Epidermal melanocyte (primary cell): ENCODE results near the gene BRD7.

Experiments
- DNase-seq: peaks from one replicate; pipeline ENCODE4 v3.0.0; 2011; ENCODE audit warnings: low spot score; ENCODE audit not compliant: insufficient read length

Gene BRD7

GRCh38 chr16:50368410-50369132, at the start of gene BRD7:
Gene BRD7 (minus strand): TSS chr16:50368988. CDS start chr16:50368774, 214 bp downstream.
- peak; percentile 69 for DNase-seq

GRCh38 chr16:50416388-50416787, 47.6 kb upstream of the BRD7 start:
- no peak for DNase-seq

GRCh38 chr16:50414152-50414551, 45.4 kb upstream of the BRD7 start:
- DNase-seq: no peak

GRCh38 chr16:50411034-50411433, 42.2 kb upstream of the BRD7 start:
- DNase-seq: no peak

- DNase-seq: no peak
Observed at GRCh38 chr16:50408001-50408561, 39.3 kb upstream of the BRD7 start.

- DNase-seq: no peak
Observed at GRCh38 chr16:50407351-50407750, 38.6 kb upstream of the BRD7 start.

GRCh38 chr16:50403491-50403890, 34.7 kb upstream of the BRD7 start:
- DNase-seq: no peak

GRCh38 chr16:50402298-50402895, 33.6 kb upstream of the BRD7 start:
- DNase-seq: no peak

- no peak for DNase-seq
Observed at GRCh38 chr16:50401355-50401754, 32.6 kb upstream of the BRD7 start.

- DNase-seq: no peak
Observed at GRCh38 chr16:50400967-50401348, 32.2 kb upstream of the BRD7 start.

GRCh38 chr16:50400312-50400966, 31.7 kb upstream of the BRD7 start:
- no peak for DNase-seq

- DNase-seq: no peak
Observed at GRCh38 chr16:50399411-50399810, 30.6 kb upstream of the BRD7 start.

- DNase-seq: no peak
Observed at GRCh38 chr16:50398336-50398735, 29.5 kb upstream of the BRD7 start.

- no peak for DNase-seq
Observed at GRCh38 chr16:50396761-50397535, 28.2 kb upstream of the BRD7 start.

- no peak for DNase-seq
Observed at GRCh38 chr16:50395763-50396710, 27.2 kb upstream of the BRD7 start.

- DNase-seq: no peak
Observed at GRCh38 chr16:50393858-50394802, 25.3 kb upstream of the BRD7 start.

GRCh38 chr16:50393416-50393815, 24.6 kb upstream of the BRD7 start:
- DNase-seq: no peak

- no peak for DNase-seq
Observed at GRCh38 chr16:50390914-50391716, 22.3 kb upstream of the BRD7 start.
